CD14-positive monocyte (primary cell): ENCODE measurements around the gene CDC7. TPM values are rescaled to one million over a fixed set of nuclear protein-coding genes. Genes with fewer than 3 reads are reported as not detected.

Experiments used
- DNase-seq, 3 donors: peaks; one replicate each; pipeline ENCODE4 v3.0.0-alpha.2; 2011 to 2022
- H2AFZ ChIP-seq: 2 replicates; pipeline ENCODE4 v1.6.0; 2012; ENCODE audit warnings: mild to moderate bottlenecking, low read depth, low read length, inconsistent platforms; ENCODE audit not compliant: insufficient read depth, poor library complexity, severe bottlenecking
- H3K27ac ChIP-seq, 2 donors: 1 replicate in 1 of 2; 2 replicates in 1 of 2; pipeline ENCODE4 v1.5.1; 2012 to 2013; ENCODE audit warnings: low read length in 2 of 2, control low read depth in 1 of 2, inconsistent platforms in 1 of 2, low read depth in 1 of 2, mild to moderate bottlenecking in 1 of 2
- H3K27me3 ChIP-seq, 2 donors: one replicate each; pipeline versions ENCODE4 v1.6.0 to v1.6.1; 2011 to 2013; ENCODE audit warnings: low read length in 2 of 2; ENCODE audit not compliant: control insufficient read depth in 2 of 2, insufficient read depth in 2 of 2
- H3K36me3 ChIP-seq, 2 donors: replicated peaks in 1 of 2; 1 replicate in 1 of 2; 2 replicates in 1 of 2; pipeline versions ENCODE4 v1.5.1 to v1.6.1; 2012 to 2013; ENCODE audit warnings: low read length in 2 of 2, control low read depth in 1 of 2, inconsistent platforms in 1 of 2, mild to moderate bottlenecking in 1 of 2; ENCODE audit not compliant: insufficient read depth in 2 of 2, control insufficient read depth in 1 of 2
- H3K4me1 ChIP-seq, 2 donors: 1 replicate in 1 of 2; 2 replicates in 1 of 2; pipeline versions ENCODE4 v1.5.1 to v1.6.1; 2012 to 2013; ENCODE audit warnings: low read length in 2 of 2, control low read depth in 1 of 2, inconsistent platforms in 1 of 2, mild to moderate bottlenecking in 1 of 2, moderate library complexity in 1 of 2; ENCODE audit not compliant: insufficient read depth in 2 of 2, control insufficient read depth in 1 of 2
- H3K4me2 ChIP-seq: replicated peaks from 2 replicates; pipeline ENCODE3; 2012; ENCODE audit warnings: low read length, moderate library complexity, mild to moderate bottlenecking; ENCODE audit not compliant: poor library complexity, severe bottlenecking; ENCODE audit errors: extremely low read depth
- H3K4me3 ChIP-seq, 3 experiments: fragments of 200-600 bp in 1 of 3; sonication (generic) in 1 of 3; replicated peaks in 1 of 3; 1 replicate in 2 of 3; 2 replicates in 1 of 3; pipeline ENCODE4 v1.5.1; 2011 to 2013; ENCODE audit warnings: low read length in 3 of 3, mild to moderate bottlenecking in 3 of 3, control low read depth in 2 of 3, low read depth in 2 of 3, inconsistent platforms in 1 of 3, moderate library complexity in 1 of 3
- H3K79me2 ChIP-seq: 2 replicates; pipeline ENCODE4 v1.6.0; 2012; ENCODE audit warnings: mild to moderate bottlenecking, control low read depth, inconsistent platforms, low read length, moderate library complexity; ENCODE audit not compliant: insufficient read depth
- H3K9ac ChIP-seq: 2 replicates; pipeline ENCODE4 v1.6.0; 2017; ENCODE audit warnings: low read length, mild to moderate bottlenecking; ENCODE audit not compliant: insufficient read depth, poor library complexity, severe bottlenecking
- H3K9me3 ChIP-seq, 2 donors: replicated peaks in 1 of 2; 1 replicate in 1 of 2; 2 replicates in 1 of 2; pipeline versions ENCODE4 v1.5.1 to v1.6.1; 2012 to 2013; ENCODE audit warnings: low read length in 2 of 2, control low read depth in 1 of 2; ENCODE audit not compliant: control insufficient read depth in 1 of 2, insufficient read depth in 1 of 2
- H4K20me1 ChIP-seq: 2 replicates; pipeline ENCODE4 v1.6.0; 2012; ENCODE audit warnings: mild to moderate bottlenecking, low read length, control low read depth, moderate library complexity; ENCODE audit not compliant: insufficient read depth
- H3K27ac Mint-ChIP-seq, 7 donors: one replicate each; pipeline ENCODE4 v1.8.0; 2020; ENCODE audit warnings: mild to moderate bottlenecking in 7 of 7, mixed read lengths in 7 of 7, moderate library complexity in 6 of 7, inconsistent platforms in 2 of 7
- H3K27me3 Mint-ChIP-seq, 3 donors: one replicate each; pipeline ENCODE4 v1.8.0; 2021 to 2022; ENCODE audit warnings: low read depth in 3 of 3, mild to moderate bottlenecking in 3 of 3, mixed read lengths in 3 of 3, moderate library complexity in 3 of 3, inconsistent platforms in 1 of 3
- H3K36me3 Mint-ChIP-seq, 2 donors: one replicate each; pipeline ENCODE4 v1.8.0; 2020; ENCODE audit warnings: mixed read lengths in 2 of 2, inconsistent platforms in 1 of 2, mild to moderate bottlenecking in 1 of 2
- H3K4me1 Mint-ChIP-seq: one replicate; pipeline ENCODE4 v1.8.0; 2020; ENCODE audit warnings: mild to moderate bottlenecking, mixed read lengths
- H3K4me3 Mint-ChIP-seq, 2 donors: one replicate each; pipeline ENCODE4 v1.8.0; 2020; ENCODE audit warnings: mild to moderate bottlenecking in 2 of 2, mixed read lengths in 2 of 2, moderate library complexity in 1 of 2
- H3K9me3 Mint-ChIP-seq, 7 donors: one replicate each; pipeline ENCODE4 v1.8.0; 2020 to 2022; ENCODE audit warnings: mixed read lengths in 7 of 7, mild to moderate bottlenecking in 6 of 7, moderate library complexity in 6 of 7, inconsistent platforms in 2 of 7
- whole genome bisulfite sequencing: methylation state at CpG from one replicate; pipeline ENCODE4 v1.1.5; 2013; ENCODE audit warnings: missing lambda C conversion rate; ENCODE audit not compliant: insufficient coverage; 5-methylcytosine and 5-hydroxymethylcytosine counted together
- intact Hi-C, 2 donors: fragments of 100-400 bp; cut with micrococcal nuclease; formaldehyde crosslinking; loops; one replicate each; pipeline versions ENCODE4 v1.15.0 to v1.15.1; 2023
- polyA plus RNA-seq, 3 donors: library from polyadenylated mRNA; depleted of rRNA in 1 of 3; unstranded in 2 of 3; stranded (reverse) in 1 of 3; fragments of 300-500 nt in 2 of 3; fragments of >200 nt in 1 of 3; fragmentation: Illumina TruSeq in 2 of 3; gene quantifications; 1 replicate in 2 of 3; 2 replicates in 1 of 3; pipeline ENCODE4 v1.2.3, GENCODE V29; 2012 to 2021
- TF ChIP-seq, protein P1 (sequence below): fragments of 200-600 bp; IDR thresholded peaks from one replicate; pipeline ENCODE4 v1.8.0; 2022; ENCODE audit warnings: antibody characterized with exemption, mild to moderate bottlenecking

CDC7 gene
- polyA plus RNA-seq, 3 donors, result 1.5 to 2.3 (median 1.5) TPM

DNA sequence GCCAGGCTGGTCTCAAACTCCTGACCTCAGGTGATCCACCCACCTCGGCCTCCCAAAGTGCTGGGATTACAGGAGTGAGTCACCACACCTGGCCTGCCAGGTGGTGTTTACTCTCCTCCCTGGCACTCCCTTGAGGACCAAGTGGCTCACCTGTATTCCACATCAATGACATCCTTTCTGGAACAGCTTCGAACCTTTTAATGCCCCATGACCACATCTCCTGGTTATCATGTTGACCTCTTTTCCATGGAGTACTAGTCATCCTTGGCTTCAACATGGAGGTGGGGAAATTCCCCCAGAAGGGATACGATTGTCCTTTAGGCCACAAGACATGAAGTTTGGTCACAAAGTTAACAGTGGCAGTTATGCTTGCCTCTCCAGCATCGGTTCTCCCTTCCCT lies 66.9 kb downstream of the CDC7 start:
- Mint-ChIP-seq H3K4me1 (peaks cover 39% of the 10 kb centered on the region), H3K36me3 (peaks cover 0 to 2% of the 10 kb centered on the region in 2 donors), H3K27me3 (peaks cover 7 to 12% (median 10%) of the 10 kb centered on the region in 3 donors), H3K9me3 (peaks cover 0 to 8% (median 1%) of the 10 kb centered on the region in 7 donors), H3K4me3 (no peak overlapping the region), H3K27ac (no peak overlapping the region)
- no peak overlapping the region for H3K27ac ChIP-seq
- H3K4me3 ChIP-seq, result no peak overlapping the region
- no peaks in the 10 kb centered on the region for H3K27me3 ChIP-seq
- H3K79me2 ChIP-seq, result no peaks in the 10 kb centered on the region
- intact Hi-C loops, result no loop called here
- peaks cover 37 to 44% of the 10 kb centered on the region in 2 donors for H3K4me1 ChIP-seq
- H3K4me2 ChIP-seq, result no peak overlapping the region
- H2AFZ ChIP-seq, result no peak overlapping the region
- whole genome bisulfite sequencing, result 93% methylated on average over 2 of the region's 4 CpGs
- TF ChIP-seq, protein P1, sequence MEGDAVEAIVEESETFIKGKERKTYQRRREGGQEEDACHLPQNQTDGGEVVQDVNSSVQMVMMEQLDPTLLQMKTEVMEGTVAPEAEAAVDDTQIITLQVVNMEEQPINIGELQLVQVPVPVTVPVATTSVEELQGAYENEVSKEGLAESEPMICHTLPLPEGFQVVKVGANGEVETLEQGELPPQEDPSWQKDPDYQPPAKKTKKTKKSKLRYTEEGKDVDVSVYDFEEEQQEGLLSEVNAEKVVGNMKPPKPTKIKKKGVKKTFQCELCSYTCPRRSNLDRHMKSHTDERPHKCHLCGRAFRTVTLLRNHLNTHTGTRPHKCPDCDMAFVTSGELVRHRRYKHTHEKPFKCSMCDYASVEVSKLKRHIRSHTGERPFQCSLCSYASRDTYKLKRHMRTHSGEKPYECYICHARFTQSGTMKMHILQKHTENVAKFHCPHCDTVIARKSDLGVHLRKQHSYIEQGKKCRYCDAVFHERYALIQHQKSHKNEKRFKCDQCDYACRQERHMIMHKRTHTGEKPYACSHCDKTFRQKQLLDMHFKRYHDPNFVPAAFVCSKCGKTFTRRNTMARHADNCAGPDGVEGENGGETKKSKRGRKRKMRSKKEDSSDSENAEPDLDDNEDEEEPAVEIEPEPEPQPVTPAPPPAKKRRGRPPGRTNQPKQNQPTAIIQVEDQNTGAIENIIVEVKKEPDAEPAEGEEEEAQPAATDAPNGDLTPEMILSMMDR, result no peak
- no peaks in the 10 kb centered on the region for H3K9me3 ChIP-seq
- H4K20me1 ChIP-seq, result no peaks in the 10 kb centered on the region
- no peaks in the 10 kb centered on the region for H3K36me3 ChIP-seq
- H3K9ac ChIP-seq, result no peak overlapping the region
- no peak for DNase-seq

DNA sequence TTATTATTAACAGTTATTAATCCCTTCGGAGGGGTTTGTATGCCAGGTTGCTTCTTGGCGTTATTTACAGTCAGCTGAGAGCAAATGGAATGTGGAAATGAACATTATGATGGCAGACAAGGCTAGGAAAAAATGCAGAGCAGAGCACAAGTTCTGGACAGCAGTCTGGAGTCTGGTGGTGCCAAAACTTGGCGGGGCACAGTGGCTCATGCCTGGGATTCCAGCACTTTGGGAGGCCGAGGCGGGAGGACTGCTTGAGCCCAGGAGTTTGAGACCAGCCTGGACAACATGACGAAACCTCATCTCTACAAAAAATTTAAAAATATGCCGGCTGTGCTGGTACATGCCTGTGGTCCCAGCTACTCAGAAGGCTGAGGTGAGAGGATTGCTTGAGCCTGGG lies 67.6 kb downstream of the CDC7 start:
- H3K36me3 ChIP-seq, result no peaks in the 10 kb centered on the region
- intact Hi-C loops, result no loop called here
- no peaks in the 10 kb centered on the region for H4K20me1 ChIP-seq
- H3K27me3 ChIP-seq, result peaks cover 0 to 2% of the 10 kb centered on the region in 2 donors
- no peaks in the 10 kb centered on the region for H3K79me2 ChIP-seq
- no peak overlapping the region for H3K9ac ChIP-seq
- no peak overlapping the region for H3K27ac Mint-ChIP-seq
- H2AFZ ChIP-seq, result no peak overlapping the region
- H3K9me3 Mint-ChIP-seq, result peaks cover 0 to 8% (median 1%) of the 10 kb centered on the region in 7 donors
- peaks cover 40 to 49% of the 10 kb centered on the region in 2 donors for H3K4me1 ChIP-seq
- WGBS, result 98% methylated on average over 5 of the region's 7 CpGs
- no peak overlapping the region for H3K4me2 ChIP-seq
- no peak overlapping the region for H3K27ac ChIP-seq
- H3K27me3 Mint-ChIP-seq, result peaks cover 9 to 14% (median 10%) of the 10 kb centered on the region in 3 donors
- no peaks in the 10 kb centered on the region for H3K9me3 ChIP-seq
- no peak for DNase-seq
- TF ChIP-seq, protein P1, result no peak
- no peak overlapping the region for H3K4me3 Mint-ChIP-seq
- peaks cover 43% of the 10 kb centered on the region for H3K4me1 Mint-ChIP-seq
- no peak overlapping the region for H3K4me3 ChIP-seq
- H3K36me3 Mint-ChIP-seq, result peaks cover 0 to 2% of the 10 kb centered on the region in 2 donors
